DOHH2 (cell line): ENCODE results near the gene ELK3.

Experiments
- H3F3A ChIP-seq: fragments of 200-600 bp; sonication (generic), shearing (Covaris generic); 2 replicates; pipeline ENCODE4 v1.6.0; 2016; ENCODE audit warnings: antibody characterized with exemption, mild to moderate bottlenecking; ENCODE audit not compliant: control insufficient read depth, insufficient read depth
- H3K27ac ChIP-seq: fragments of 200-600 bp; sonication (generic); 2 replicates; pipeline ENCODE4 v1.5.1; 2014; ENCODE audit warnings: low read depth, mild to moderate bottlenecking, low read length, moderate library complexity
- H3K27me3 ChIP-seq: fragments of 200-600 bp; sonication (generic); 2 replicates; pipeline ENCODE4 v1.6.1; 2014; ENCODE audit warnings: mild to moderate bottlenecking, low read length, mixed read lengths; ENCODE audit not compliant: control insufficient read depth
- H3K36me3 ChIP-seq: fragments of 200-600 bp; sonication (generic); 2 replicates; pipeline ENCODE4 v1.6.1; 2014; ENCODE audit warnings: mild to moderate bottlenecking, low read length, moderate library complexity, mixed read lengths; ENCODE audit not compliant: control insufficient read depth
- H3K4me1 ChIP-seq: fragments of 200-600 bp; sonication (generic); 2 replicates; pipeline ENCODE4 v1.6.1; 2014; ENCODE audit warnings: mild to moderate bottlenecking, low read length, mixed read lengths; ENCODE audit not compliant: control insufficient read depth
- H3K4me2 ChIP-seq: fragments of 200-600 bp; sonication (generic); 2 replicates; pipeline ENCODE4 v1.6.0; 2014; ENCODE audit warnings: mild to moderate bottlenecking, low read length, moderate library complexity
- H3K4me3 ChIP-seq: fragments of 200-600 bp; sonication (generic); 2 replicates; pipeline ENCODE4 v1.5.1; 2014; ENCODE audit warnings: mild to moderate bottlenecking, low read length, mixed read lengths
- H3K79me2 ChIP-seq: fragments of 200-600 bp; sonication (generic); 2 replicates; pipeline ENCODE4 v1.6.1; 2014; ENCODE audit warnings: mild to moderate bottlenecking, low read length, mixed read lengths; ENCODE audit not compliant: control insufficient read depth
- H3K9me2 ChIP-seq: fragments of 200-600 bp; sonication (generic); replicated peaks from 2 replicates; pipeline ENCODE4 v1.6.1; 2014; ENCODE audit warnings: mild to moderate bottlenecking, low read length, mixed read lengths; ENCODE audit not compliant: control insufficient read depth
- H3K9me3 ChIP-seq: fragments of 200-600 bp; sonication (generic); 2 replicates; pipeline ENCODE4 v1.6.1; 2014; ENCODE audit warnings: antibody characterized with exemption, low read length, mixed read lengths; ENCODE audit not compliant: control insufficient read depth, insufficient read depth
- H4K20me1 ChIP-seq: fragments of 200-600 bp; sonication (generic); 2 replicates; pipeline ENCODE4 v1.6.0; 2014; ENCODE audit warnings: low read depth, mild to moderate bottlenecking, antibody characterized with exemption, low read length, moderate library complexity; ENCODE audit not compliant: control insufficient read depth, insufficient read depth
- CTCF ChIP-seq: fragments of 200-600 bp; sonication (generic); IDR thresholded peaks from one replicate; pipeline ENCODE4 v1.5.1; 2014; ENCODE audit warnings: antibody characterized with exemption, mild to moderate bottlenecking, low read depth, low read length; ENCODE audit not compliant: poor library complexity, severe bottlenecking
- EZH2phosphoT487 ChIP-seq: fragments of 200-600 bp; sonication (generic); IDR thresholded peaks from 2 replicates; pipeline ENCODE4 v1.6.1; 2017; ENCODE audit warnings: borderline replicate concordance, mild to moderate bottlenecking, antibody characterized with exemption, low read length, moderate library complexity, mixed read lengths

ELK3 gene

DNA sequence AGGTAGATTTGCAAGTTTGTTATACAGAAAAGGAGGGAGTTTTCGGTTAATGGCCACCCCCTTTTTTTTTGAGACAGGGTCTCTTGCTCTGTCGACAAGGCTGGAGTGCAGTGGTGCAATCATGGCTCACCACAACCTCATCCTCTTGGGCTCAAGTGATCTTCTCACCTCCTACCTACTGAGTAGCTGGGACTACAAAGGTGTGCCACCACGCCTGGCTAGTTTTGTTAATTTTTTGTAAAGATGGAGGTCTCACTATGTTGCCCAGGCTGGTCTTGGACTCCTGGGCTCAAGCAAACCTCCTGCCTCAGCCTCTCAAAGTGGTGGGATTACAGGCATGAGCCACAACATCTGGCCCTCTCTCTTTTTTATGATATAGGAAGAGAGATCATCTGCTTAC, 111.5 kb downstream of the ELK3 start:
- H3K79me2 ChIP-seq = peaks cover 2% of the 10 kb centered on the region
- no peaks in the 10 kb centered on the region for H3K27me3 ChIP-seq
- H3K9me2 ChIP-seq = no peaks in the 10 kb centered on the region
- no peaks in the 10 kb centered on the region for H4K20me1 ChIP-seq
- H3K9me3 ChIP-seq = no peaks in the 10 kb centered on the region
- H3K4me3 ChIP-seq = no peak overlapping the region
- H3K36me3 ChIP-seq = peaks cover 16% of the 10 kb centered on the region
- H3K4me2 ChIP-seq = no peak overlapping the region
- no peak overlapping the region for H3K27ac ChIP-seq
- H3F3A ChIP-seq = peaks cover 5% of the 10 kb centered on the region; the same call in 1 of the 2 replicates
- peaks cover 9% of the 10 kb centered on the region for H3K4me1 ChIP-seq
- TF ChIP-seq CTCF = no peak
- no peak for TF ChIP-seq EZH2phosphoT487

GRCh38 chr12:96308881-96309280, 114.7 kb downstream of the ELK3 start:
- peaks cover 12% of the 10 kb centered on the region; the same call in 1 of the 2 replicates for H3F3A ChIP-seq
- H3K79me2 ChIP-seq = peaks cover 5% of the 10 kb centered on the region; the same call in 1 of the 2 replicates
- no peak overlapping the region for H3K4me3 ChIP-seq
- TF ChIP-seq CTCF (no peak), EZH2phosphoT487 (no peak)
- H3K4me1 ChIP-seq = 0 out of 2 replicates have a peak, but pooled peaks cover 3% of the 10 kb centered on the region
- no peaks in the 10 kb centered on the region for H3K9me2 ChIP-seq
- H3K9me3 ChIP-seq = no peaks in the 10 kb centered on the region
- no peaks in the 10 kb centered on the region for H3K27me3 ChIP-seq
- H3K36me3 ChIP-seq = peaks cover 30% of the 10 kb centered on the region
- H3K27ac ChIP-seq = no peak overlapping the region
- no peak overlapping the region for H3K4me2 ChIP-seq
- no peaks in the 10 kb centered on the region for H4K20me1 ChIP-seq

- H3K36me3 ChIP-seq = peaks cover 32% of the 10 kb centered on the region
- H3K27ac ChIP-seq = no peak overlapping the region
- no peaks in the 10 kb centered on the region for H3K9me3 ChIP-seq
- H3K4me1 ChIP-seq = peaks cover 12% of the 10 kb centered on the region
- no peaks in the 10 kb centered on the region for H4K20me1 ChIP-seq
- H3K4me3 ChIP-seq = no peak overlapping the region
- H3K4me2 ChIP-seq = no peak overlapping the region
- peaks cover 15% of the 10 kb centered on the region for H3K79me2 ChIP-seq
- TF ChIP-seq EZH2phosphoT487 (no peak), CTCF (no peak)
- peaks cover 10% of the 10 kb centered on the region; the same call in 1 of the 2 replicates for H3F3A ChIP-seq
- no peaks in the 10 kb centered on the region for H3K9me2 ChIP-seq
- H3K27me3 ChIP-seq = no peaks in the 10 kb centered on the region
These were observed 115.9 kb downstream of the ELK3 start for GRCh38 chr12:96310067-96310466.

DNA sequence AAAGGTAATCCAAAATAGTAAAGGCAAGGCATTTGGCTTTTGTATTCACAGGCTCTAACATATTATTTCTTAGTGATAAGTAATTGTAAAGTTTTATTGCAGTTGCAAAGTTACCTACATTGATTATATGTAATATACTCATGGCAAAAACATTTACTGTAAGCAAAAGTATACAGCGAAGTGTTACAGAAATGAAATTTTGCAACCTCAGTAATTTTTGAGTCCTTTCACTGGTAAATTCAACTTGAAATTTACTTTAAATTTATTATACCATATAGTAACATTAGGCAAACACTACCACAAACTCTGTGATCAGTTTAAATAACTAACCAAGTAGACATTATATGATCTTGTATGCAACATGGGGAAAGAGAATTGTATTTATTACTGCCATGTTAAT, 117.0 kb downstream of the ELK3 start:
- peaks cover 20% of the 10 kb centered on the region for H3K79me2 ChIP-seq
- TF ChIP-seq EZH2phosphoT487 (no peak), CTCF (no peak)

More for the DNA sequence above, 117.0 kb downstream of the ELK3 start:
- H4K20me1 ChIP-seq = no peaks in the 10 kb centered on the region
- no peaks in the 10 kb centered on the region for H3K27me3 ChIP-seq
- peaks cover 12% of the 10 kb centered on the region for H3K4me1 ChIP-seq
- no peaks in the 10 kb centered on the region for H3K9me2 ChIP-seq
- H3K4me3 ChIP-seq = no peak overlapping the region
- H3K36me3 ChIP-seq = peaks cover 32% of the 10 kb centered on the region
- peaks cover 10% of the 10 kb centered on the region; the same call in 1 of the 2 replicates for H3F3A ChIP-seq
- no peak overlapping the region for H3K27ac ChIP-seq
- H3K9me3 ChIP-seq = no peaks in the 10 kb centered on the region
- no peak overlapping the region for H3K4me2 ChIP-seq
